Measurements from ENCODE around the gene CCR2. TPM values are rescaled to one million over a fixed set of nuclear protein-coding genes. Genes with fewer than 3 reads are reported as not detected.

The CCR2 gene
- polyA plus RNA-seq, 1 of the 3 experiments (the other 2 are of a cell fraction): not detected

GRCh38 chr3:46337911-46338310 is 16.0 kb upstream of the CCR2 start:
- no peak overlapping the region for H3K4me2 ChIP-seq
- no peak overlapping the region for H3K9ac ChIP-seq
- DNase-seq: no peak
- H3K4me1 ChIP-seq (ENCODE audit: control insufficient read depth in 1 of 2, insufficient read depth in 2 of 2, low read depth in 1 of 2, low read length in 1 of 2): no peaks in the 10 kb centered on the region
- H3K27ac ChIP-seq (ENCODE audit: low read depth in 2 of 2, low read length in 1 of 2): no peak overlapping the region
- TF ChIP-seq YY1 (IDR thresholded peaks at IDR 0.05; ENCODE audit: low read depth) (no peak), MXI1 (IDR thresholded peaks at IDR 0.05; ENCODE audit: low read depth, low read length) (no peak), TEAD4 (IDR thresholded peaks at IDR 0.05; ENCODE audit: borderline replicate concordance, insufficient read depth) (no peak), CTCF (IDR thresholded peaks at IDR 0.05) (no peak), POLR2AphosphoS5 (IDR thresholded peaks at IDR 0.05; ENCODE audit: low read depth, low read length) (no peak), TCF12 (IDR thresholded peaks at IDR 0.05) (no peak), RXRA (IDR thresholded peaks at IDR 0.05; ENCODE audit: borderline replicate concordance, low read depth) (no peak), FOSL2 (IDR thresholded peaks at IDR 0.05; ENCODE audit: borderline replicate concordance, low read depth) (no peak), GATA2 (CRISPR knock-in tag; IDR thresholded peaks at IDR 0.05) (no peak), MAX (IDR thresholded peaks at IDR 0.05; ENCODE audit: low read depth) (no peak)
- no peaks in the 10 kb centered on the region for H3K9me2 ChIP-seq
- no peaks in the 10 kb centered on the region for H3K79me2 ChIP-seq (ENCODE audit: insufficient read depth)
- no peaks in the 10 kb centered on the region for H3K36me3 ChIP-seq (replicated peaks in 1 of 2; ENCODE audit: control insufficient read depth in 1 of 2, insufficient read depth in 2 of 2, low read length in 1 of 2)
- H3F3A ChIP-seq (replicated peaks; ENCODE audit: insufficient read depth): no peaks in the 10 kb centered on the region
- no peak overlapping the region for H3K4me3 ChIP-seq (ENCODE audit: low read depth in 2 of 2, low read length in 1 of 2)
- H3K27me3 ChIP-seq (ENCODE audit: insufficient read depth): no peaks in the 10 kb centered on the region
- no peaks in the 10 kb centered on the region for H3K9me3 ChIP-seq
- CTCF ChIA-PET: no interaction called here
- H2AFZ ChIP-seq (ENCODE audit: low read depth): no peak overlapping the region
- POLR2A ChIA-PET: no interaction called here
- no peaks in the 10 kb centered on the region for H4K20me1 ChIP-seq (ENCODE audit: insufficient read depth)

- Histone ChIP-seq H3K4me1 (ENCODE audit: control insufficient read depth in 1 of 2, insufficient read depth in 2 of 2, low read depth in 1 of 2, low read length in 1 of 2) (no peaks in the 10 kb centered on the region), H3K36me3 (replicated peaks in 1 of 2; ENCODE audit: control insufficient read depth in 1 of 2, insufficient read depth in 2 of 2, low read length in 1 of 2) (no peaks in the 10 kb centered on the region), H3K9me3 (no peaks in the 10 kb centered on the region), H3K4me2 (no peak overlapping the region), H3K27ac (ENCODE audit: low read depth in 2 of 2, low read length in 1 of 2) (no peak overlapping the region), H3F3A (replicated peaks; ENCODE audit: insufficient read depth) (no peaks in the 10 kb centered on the region), H3K79me2 (ENCODE audit: insufficient read depth) (no peaks in the 10 kb centered on the region), H3K4me3 (ENCODE audit: low read depth in 2 of 2, low read length in 1 of 2) (no peak overlapping the region), H3K27me3 (ENCODE audit: insufficient read depth) (no peaks in the 10 kb centered on the region), H2AFZ (ENCODE audit: low read depth) (no peak overlapping the region), H4K20me1 (ENCODE audit: insufficient read depth) (no peaks in the 10 kb centered on the region), H3K9me2 (no peaks in the 10 kb centered on the region), H3K9ac (no peak overlapping the region)
- no peak for DNase-seq
- WGBS (ENCODE audit: low lambda C conversion rate): 0% methylated on average over 1 of the region's 1 CpG
- ChIA-PET POLR2A (no interaction called here), CTCF (no interaction called here)
- no peak for TF ChIP-seq JUND (IDR thresholded peaks at IDR 0.05)
- TF ChIP-seq RCOR1 (IDR thresholded peaks at IDR 0.05; ENCODE audit: low read length): no peak
- TF ChIP-seq CHD2 (IDR thresholded peaks at IDR 0.05; ENCODE audit: low read length, partially characterized antibody): no peak
- no peak for TF ChIP-seq REST (IDR thresholded peaks at IDR 0.05; ENCODE audit: low read depth, low read length)
- no peak for TF ChIP-seq NRF1 (IDR thresholded peaks at IDR 0.05; ENCODE audit: low read depth, low read length)
- TF ChIP-seq NFIC (IDR thresholded peaks at IDR 0.05; ENCODE audit: borderline replicate concordance): no peak
- TF ChIP-seq IRF3 (IDR thresholded peaks at IDR 0.05; ENCODE audit: low read depth, low read length): no peak
- TF ChIP-seq EZH2phosphoT487 (IDR thresholded peaks at IDR 0.05; ENCODE audit: borderline replicate concordance, low read depth): no peak
Observed at GRCh38 chr3:46338840-46339239, 15.1 kb upstream of the CCR2 start.
